ENCODE measurements around the gene MFNG. TPM values are rescaled to one million over a fixed set of nuclear protein-coding genes. Genes with fewer than 3 reads are reported as not detected.

Gene MFNG
- total RNA-seq, 1 experiment from 2014 or later = 0.56 TPM

DNA sequence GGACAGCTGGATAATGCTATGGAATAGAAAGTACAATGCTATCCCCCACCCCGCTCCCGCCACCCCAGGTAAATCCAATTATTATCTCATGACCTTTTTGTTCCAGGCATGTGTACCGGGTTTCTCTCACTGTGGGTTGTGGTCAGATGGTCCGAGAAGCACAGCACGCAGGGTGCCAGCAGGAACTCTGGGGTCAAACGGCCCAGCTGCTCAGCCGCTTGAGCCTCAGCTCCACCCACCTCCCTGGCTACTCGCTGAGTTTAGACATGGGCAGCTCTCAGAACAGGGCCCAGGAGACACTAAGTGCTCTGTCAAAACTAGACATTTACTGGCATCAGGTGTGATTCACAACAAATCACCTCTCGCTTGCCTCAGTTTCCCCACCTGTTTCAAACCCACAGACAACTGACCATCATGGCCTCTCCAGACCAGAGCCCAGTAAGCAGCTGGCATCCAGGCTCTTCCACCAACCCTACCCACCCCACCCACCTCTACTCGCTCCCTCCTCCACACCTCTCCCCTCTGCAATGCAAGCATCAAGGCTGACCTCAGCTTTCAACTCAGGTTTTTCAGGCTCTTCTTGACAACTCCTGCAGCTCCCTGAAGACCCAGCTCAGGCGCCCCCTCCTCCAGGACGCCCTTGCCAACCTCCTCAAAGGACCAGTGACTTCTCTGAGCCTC is 13.0 kb upstream of the MFNG start:
- Mint-ChIP-seq H3K4me1 (ENCODE audit: insufficient read depth, unreplicated experiment) (peaks cover 28% of the 10 kb centered on the region), H3K9me3 (ENCODE audit: unreplicated experiment) (no peaks in the 10 kb centered on the region), H3K27ac (ENCODE audit: low read depth, unreplicated experiment) (no peak overlapping the region), H3K4me3 (ENCODE audit: unreplicated experiment) (no peak overlapping the region), H3K36me3 (ENCODE audit: insufficient read depth, unreplicated experiment) (peaks cover 8% of the 10 kb centered on the region), H3K27me3 (ENCODE audit: insufficient read depth, unreplicated experiment) (no peaks in the 10 kb centered on the region)
- ChIA-PET POLR2A (interaction anchor here (0.7 kb wide), 1 partner anchor 65 kb away, joined by 3 read pairs; no protein-coding TSS in a partner anchor), CTCF (interaction anchor here (0.9 to 1.1 kb wide), 2 partner anchors 25 to 27 kb away, joined by 3 to 7 read pairs; no protein-coding TSS in a partner anchor)
- DNase-seq (ENCODE audit: unreplicated experiment) = no peak
- BruUV-seq (replicated peaks) = no TSS peak
- intact Hi-C loops (cut with micrococcal nuclease) = no loop called here
- no peak for TF ChIP-seq CTCF (IDR thresholded peaks at IDR 0.05; ENCODE audit: unreplicated experiment)

DNA sequence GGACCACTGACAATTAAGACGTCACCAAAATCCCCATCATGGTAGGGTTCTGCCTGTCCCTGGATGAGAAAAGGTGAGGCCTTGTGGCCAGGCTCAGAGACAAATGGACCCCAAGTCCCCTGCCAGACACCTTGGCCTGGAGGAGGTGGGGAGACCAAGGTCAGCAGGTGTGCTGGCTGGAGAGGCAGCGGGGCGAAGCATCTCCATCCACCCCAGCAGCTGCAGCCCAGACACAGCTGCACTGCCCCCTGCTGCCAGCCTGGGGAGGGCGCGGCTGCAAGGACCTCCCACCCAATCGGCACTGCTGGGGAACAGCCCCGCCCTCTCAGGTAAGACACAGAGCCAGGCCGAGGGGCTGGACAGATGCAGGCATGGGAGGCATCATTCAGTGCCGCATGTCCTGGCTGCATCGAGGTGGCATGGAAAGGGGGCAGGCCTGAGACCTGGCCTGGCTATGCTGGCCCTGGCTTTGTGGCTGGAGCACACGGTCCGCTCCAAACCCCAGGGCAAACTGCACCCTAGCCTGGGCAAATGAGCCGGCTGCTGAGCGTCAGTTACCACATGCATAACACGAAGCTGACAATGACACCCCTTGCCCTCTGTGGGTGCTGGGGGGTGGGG is 12.2 kb upstream of the MFNG start:
- Mint-ChIP-seq H3K4me1 (ENCODE audit: insufficient read depth, unreplicated experiment) (peaks cover 32% of the 10 kb centered on the region), H3K27ac (ENCODE audit: low read depth, unreplicated experiment) (no peak overlapping the region), H3K27me3 (ENCODE audit: insufficient read depth, unreplicated experiment) (no peaks in the 10 kb centered on the region), H3K36me3 (ENCODE audit: insufficient read depth, unreplicated experiment) (peaks cover 8% of the 10 kb centered on the region), H3K4me3 (ENCODE audit: unreplicated experiment) (no peak overlapping the region), H3K9me3 (ENCODE audit: unreplicated experiment) (no peaks in the 10 kb centered on the region)
- POLR2A ChIA-PET = interaction anchor here (0.7 to 1.2 kb wide), 2 partner anchors 14 to 66 kb away, joined by 3 to 8 read pairs; no protein-coding TSS in a partner anchor
- peak; percentile 23 for TF ChIP-seq CTCF (IDR thresholded peaks at IDR 0.05; ENCODE audit: unreplicated experiment)
- CTCF ChIA-PET = interaction anchor here (0.9 to 1.1 kb wide), 3 partner anchors 24 to 64 kb away, joined by 3 to 7 read pairs (median 3); no protein-coding TSS in a partner anchor
- DNase-seq (ENCODE audit: unreplicated experiment) = peak; percentile 21
- no TSS peak for BruUV-seq (replicated peaks)
- intact Hi-C loops (cut with micrococcal nuclease) = no loop called here

DNA sequence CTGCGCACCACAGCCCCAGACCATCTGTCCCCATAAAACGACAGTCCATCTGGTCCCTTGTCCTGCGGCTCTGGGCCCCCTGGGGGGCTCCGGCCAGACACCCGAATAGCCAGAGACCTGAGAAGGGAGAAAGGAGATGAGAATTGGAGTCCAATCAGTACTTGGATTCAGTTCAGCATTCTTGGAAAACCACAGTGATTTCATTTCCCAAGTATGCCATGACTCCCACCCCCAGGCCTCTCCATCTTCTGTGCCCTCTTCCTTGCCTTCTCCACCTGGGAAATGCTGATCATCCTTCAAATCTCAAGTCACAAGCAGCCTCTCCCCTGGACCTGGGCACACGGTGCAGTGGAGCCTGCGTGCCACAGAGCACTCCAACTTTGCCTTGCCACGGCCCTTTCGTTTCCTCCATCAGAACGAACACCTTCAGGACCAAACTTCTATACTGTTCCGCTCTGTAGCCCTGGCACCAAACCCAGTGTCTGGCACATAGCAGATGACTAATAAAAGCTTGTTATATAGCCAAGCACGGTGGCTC is 10.9 kb upstream of the MFNG start:
- Mint-ChIP-seq H3K4me1 (ENCODE audit: insufficient read depth, unreplicated experiment) (peaks cover 30% of the 10 kb centered on the region), H3K27me3 (ENCODE audit: insufficient read depth, unreplicated experiment) (no peaks in the 10 kb centered on the region), H3K9me3 (ENCODE audit: unreplicated experiment) (no peaks in the 10 kb centered on the region), H3K4me3 (ENCODE audit: unreplicated experiment) (no peak overlapping the region), H3K36me3 (ENCODE audit: insufficient read depth, unreplicated experiment) (peaks cover 4% of the 10 kb centered on the region), H3K27ac (ENCODE audit: low read depth, unreplicated experiment) (no peak overlapping the region)
- POLR2A ChIA-PET = interaction anchor here (1.2 kb wide), 1 partner anchor 16 kb away, joined by 8 read pairs; no protein-coding TSS in a partner anchor
- TF ChIP-seq CTCF (IDR thresholded peaks at IDR 0.05; ENCODE audit: unreplicated experiment) = no peak
- DNase-seq (ENCODE audit: unreplicated experiment) = peak; percentile 84
- CTCF ChIA-PET = no interaction called here
- BruUV-seq (replicated peaks) = no TSS peak
- intact Hi-C loops (cut with micrococcal nuclease) = no loop called here

DNA sequence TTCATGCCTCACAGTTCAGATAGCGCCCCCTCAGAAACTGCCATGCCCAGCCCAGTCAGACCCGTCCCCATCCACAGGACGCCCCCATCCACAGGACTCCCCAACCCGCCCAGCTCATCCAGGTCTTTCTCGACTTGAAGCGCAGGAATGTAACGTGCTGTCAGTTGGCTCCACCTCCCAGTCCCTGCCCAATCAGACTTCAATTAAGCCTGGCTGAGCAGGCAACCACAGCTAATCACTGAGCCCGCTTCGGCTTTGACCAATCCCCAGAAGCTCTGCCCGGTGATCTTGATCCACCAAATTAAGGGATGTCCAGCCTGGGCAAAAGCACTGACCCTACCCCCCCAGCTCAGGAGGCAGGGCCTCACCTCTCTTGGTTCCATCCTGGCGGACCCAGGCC is 10.5 kb upstream of the MFNG start:
- H3K9me3 Mint-ChIP-seq (ENCODE audit: unreplicated experiment) = no peaks in the 10 kb centered on the region
- no TSS peak for BruUV-seq (replicated peaks)
- intact Hi-C loops (cut with micrococcal nuclease) = no loop called here
- no peak for TF ChIP-seq CTCF (IDR thresholded peaks at IDR 0.05; ENCODE audit: unreplicated experiment)
- H3K27ac Mint-ChIP-seq (ENCODE audit: low read depth, unreplicated experiment) = no peak overlapping the region
- POLR2A ChIA-PET = no interaction called here
- DNase-seq (ENCODE audit: unreplicated experiment) = peak; percentile 16
- no peak overlapping the region for H3K4me3 Mint-ChIP-seq (ENCODE audit: unreplicated experiment)
- H3K36me3 Mint-ChIP-seq (ENCODE audit: insufficient read depth, unreplicated experiment) = peaks cover under 1% of the 10 kb centered on the region
- CTCF ChIA-PET = no interaction called here
- H3K27me3 Mint-ChIP-seq (ENCODE audit: insufficient read depth, unreplicated experiment) = no peaks in the 10 kb centered on the region
- H3K4me1 Mint-ChIP-seq (ENCODE audit: insufficient read depth, unreplicated experiment) = peaks cover 25% of the 10 kb centered on the region

All from MCF 10A (cell line).